OCI-M2 (cell line): Measurements from ENCODE around the gene NFE2L2.
"Not testable (repeated sequence)": the region's sequence is repeated elsewhere in the genome, so short reads cannot be mapped to it uniquely, and the experiment has no call there.

ENCODE experiments used
- DNase-seq: peaks from one replicate; lab custom pipeline; 2025; ENCODE audit not compliant: unreplicated experiment; lab: John Stamatoyannopoulos, UW

Gene NFE2L2

GRCh38 chr2:177281400-177282180 lies 17.1 kb upstream of the NFE2L2 start:
- no peak for DNase-seq

GRCh38 chr2:177279847-177280246 lies 15.3 kb upstream of the NFE2L2 start:
- no peak for DNase-seq

GRCh38 chr2:177275743-177276055 lies 11.2 kb upstream of the NFE2L2 start:
- no peak for DNase-seq

- DNase-seq: no peak
Measured at GRCh38 chr2:177275040-177275742, 10.7 kb upstream of the NFE2L2 start.

- DNase-seq: no peak
Measured at GRCh38 chr2:177273408-177273807, 8.9 kb upstream of the NFE2L2 start.

GRCh38 chr2:177272765-177273164 lies 8.2 kb upstream of the NFE2L2 start:
- DNase-seq: no peak

GRCh38 chr2:177271981-177272666 lies 7.6 kb upstream of the NFE2L2 start:
- DNase-seq: no peak

GRCh38 chr2:177270531-177270930 lies 6.0 kb upstream of the NFE2L2 start:
- no peak for DNase-seq

- no peak for DNase-seq
Measured at GRCh38 chr2:177268901-177269300, 4.4 kb upstream of the NFE2L2 start.

GRCh38 chr2:177268187-177268871 lies 3.8 kb upstream of the NFE2L2 start:
- DNase-seq: no peak

GRCh38 chr2:177266955-177267354 lies 2.4 kb upstream of the NFE2L2 start:
- not testable (repeated sequence) for DNase-seq

- no peak for DNase-seq
Measured at GRCh38 chr2:177265824-177266817, 1.6 kb upstream of the NFE2L2 start.

- no peak for DNase-seq
Measured at GRCh38 chr2:177264209-177264692, 276 bp downstream of the NFE2L2 start.

GRCh38 chr2:177263451-177264208 lies 897 bp downstream of the NFE2L2 start:
- DNase-seq: peak; percentile 21

GRCh38 chr2:177262958-177263450 lies 1.5 kb downstream of the NFE2L2 start:
- no peak for DNase-seq

GRCh38 chr2:177262092-177262491 lies 2.4 kb downstream of the NFE2L2 start:
- no peak for DNase-seq

GRCh38 chr2:177261116-177262060 lies 3.1 kb downstream of the NFE2L2 start:
- DNase-seq: no peak

- DNase-seq: no peak
Measured at GRCh38 chr2:177260379-177260778, 4.1 kb downstream of the NFE2L2 start.
